Tibial artery (tissue), 4 donors: ENCODE results near the gene MYO1G.
A peak's percentile ranks its signal among the peaks of the same experiment; 100 is the strongest.

Experiments used
- DNase-seq, 2 donors: peaks; one replicate each; pipeline ENCODE4 v3.0.0-alpha.2; 2019
- H3K27ac ChIP-seq, 2 donors: fragments of 200-600 bp; sonication (generic) in 1 of 2; 1 replicate in 1 of 2; 2 replicates in 1 of 2; pipeline ENCODE4 v1.5.1; 2018 to 2019; ENCODE audit warnings: mild to moderate bottlenecking in 1 of 2
- H3K27me3 ChIP-seq, 2 donors: fragments of 200-600 bp; sonication (generic) in 1 of 2; one replicate each; pipeline versions ENCODE4 v1.5.1 to v1.6.0; 2016 to 2019
- H3K36me3 ChIP-seq, 3 donors: fragments of 200-600 bp; sonication (generic) in 2 of 3; one replicate each; pipeline ENCODE4 v1.5.1; 2016 to 2019; ENCODE audit warnings: mild to moderate bottlenecking in 2 of 3
- H3K4me1 ChIP-seq, 4 donors: fragments of 200-600 bp; sonication (generic) in 2 of 4; 1 replicate in 3 of 4; 2 replicates in 1 of 4; pipeline ENCODE4 v1.5.1; 2016 to 2019
- H3K4me3 ChIP-seq, 2 donors: fragments of 200-600 bp; sonication (generic) in 1 of 2; 1 replicate in 1 of 2; 2 replicates in 1 of 2; pipeline ENCODE4 v1.5.1; 2018 to 2019; ENCODE audit warnings: mild to moderate bottlenecking in 2 of 2
- H3K9me3 ChIP-seq, 3 donors: fragments of 200-600 bp; sonication (generic) in 1 of 3; one replicate each; pipeline ENCODE4 v1.5.1; 2016 to 2019
- CTCF ChIP-seq, 2 experiments: fragments of 200-600 bp in 1 of 2; fragments of 450-650 bp in 1 of 2; IDR thresholded peaks; one replicate each; pipeline ENCODE4 v1.5.1; 2017 to 2019; ENCODE audit warnings: antibody characterized with exemption in 2 of 2, mild to moderate bottlenecking in 1 of 2, moderate library complexity in 1 of 2
- intact Hi-C: fragments of 100-400 bp; cut with DNase I; formaldehyde crosslinking; loops from one replicate; pipeline ENCODE4 v1.15.0; 2023; ENCODE audit warnings: low total_unique reads

The MYO1G gene

GRCh38 chr7:44969049-44969700, 9.6 kb downstream of the MYO1G start:
- Histone ChIP-seq H3K4me1 (no peaks in the 10 kb centered on the region), H3K27me3 (peaks cover 0 to 15% of the 10 kb centered on the region in 2 donors), H3K9me3 (no peaks in the 10 kb centered on the region), H3K27ac (no peak overlapping the region), H3K4me3 (no peak overlapping the region), H3K36me3 (no peaks in the 10 kb centered on the region)
- intact Hi-C loops = loop anchor here (10.0 kb wide), 1 partner anchor 166 kb away; no protein-coding TSS in a partner anchor
- DNase-seq = peak in 1 of 2 donors; percentile 23
- TF ChIP-seq CTCF (IDR thresholded peaks at IDR 0.05) = no peak

DNA sequence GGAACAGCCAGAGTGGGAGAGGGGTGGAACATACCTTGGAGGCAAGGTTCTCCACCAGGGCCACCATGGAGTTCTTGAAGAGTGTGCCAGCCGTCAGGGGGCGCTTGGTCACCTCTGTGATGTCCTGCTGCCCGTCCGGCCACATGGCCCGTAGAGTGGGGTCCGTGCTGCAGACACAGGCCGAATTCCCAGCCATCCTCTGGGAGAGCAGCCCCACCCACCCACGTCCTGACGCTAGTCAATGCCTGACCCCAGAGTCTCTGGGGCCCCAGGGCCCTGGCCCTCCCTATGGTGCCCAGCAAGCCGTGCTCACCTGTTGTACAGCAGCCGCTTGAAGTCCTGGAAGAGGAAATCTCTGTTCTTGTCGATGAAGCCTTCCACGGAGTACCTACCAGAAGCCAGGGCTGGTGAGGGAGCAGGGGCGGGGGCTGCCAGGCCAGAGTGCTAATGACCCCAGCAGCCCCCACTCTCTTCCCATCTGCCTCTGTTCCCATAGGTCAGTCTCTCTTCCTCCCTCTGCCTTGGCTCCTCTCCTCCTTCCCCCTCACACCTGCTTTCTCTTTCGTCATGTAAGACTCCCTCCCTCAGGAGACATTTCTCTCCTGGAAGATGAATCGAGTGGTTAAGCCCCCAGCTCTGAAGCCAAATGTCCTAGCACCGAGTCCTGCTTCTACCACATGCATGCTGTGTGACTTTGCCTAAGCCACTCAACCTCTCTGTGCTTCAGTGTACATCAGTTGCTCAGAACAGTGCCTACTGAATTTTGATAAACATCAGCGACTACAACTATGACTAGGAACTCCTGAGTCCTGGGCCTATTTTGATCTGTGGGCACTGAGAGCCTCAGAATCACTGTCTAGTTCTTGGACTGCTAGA, 11.0 kb downstream of the MYO1G start:
- no peak overlapping the region for H3K27ac ChIP-seq
- no peaks in the 10 kb centered on the region for H3K36me3 ChIP-seq
- H3K4me3 ChIP-seq = no peak overlapping the region
- intact Hi-C loops = loop anchor here (10.0 kb wide), 1 partner anchor 167 kb away; no protein-coding TSS in a partner anchor
- DNase-seq = peak in 1 of 2 donors; percentile 62
- peak; percentile 10 to 14 for TF ChIP-seq CTCF (IDR thresholded peaks at IDR 0.05)
- H3K9me3 ChIP-seq = no peaks in the 10 kb centered on the region
- H3K27me3 ChIP-seq = peaks cover 0 to 25% of the 10 kb centered on the region in 2 donors
- H3K4me1 ChIP-seq = peaks cover 0 to 5% (median 4%) of the 10 kb centered on the region in 4 donors

GRCh38 chr7:44966731-44967538, 11.9 kb downstream of the MYO1G start:
- TF ChIP-seq CTCF (IDR thresholded peaks at IDR 0.05) = no peak
- H3K27ac ChIP-seq = no peak overlapping the region
- peaks cover 0 to 33% of the 10 kb centered on the region in 2 donors for H3K27me3 ChIP-seq
- intact Hi-C loops = loop anchor here (10.0 kb wide), 1 partner anchor 168 kb away; no protein-coding TSS in a partner anchor
- H3K4me1 ChIP-seq = peaks cover 0 to 14% (median 12%) of the 10 kb centered on the region in 4 donors
- no peaks in the 10 kb centered on the region for H3K9me3 ChIP-seq
- DNase-seq = peak in 1 of 2 donors; percentile 49
- no peaks in the 10 kb centered on the region for H3K36me3 ChIP-seq
- no peak overlapping the region for H3K4me3 ChIP-seq

DNA sequence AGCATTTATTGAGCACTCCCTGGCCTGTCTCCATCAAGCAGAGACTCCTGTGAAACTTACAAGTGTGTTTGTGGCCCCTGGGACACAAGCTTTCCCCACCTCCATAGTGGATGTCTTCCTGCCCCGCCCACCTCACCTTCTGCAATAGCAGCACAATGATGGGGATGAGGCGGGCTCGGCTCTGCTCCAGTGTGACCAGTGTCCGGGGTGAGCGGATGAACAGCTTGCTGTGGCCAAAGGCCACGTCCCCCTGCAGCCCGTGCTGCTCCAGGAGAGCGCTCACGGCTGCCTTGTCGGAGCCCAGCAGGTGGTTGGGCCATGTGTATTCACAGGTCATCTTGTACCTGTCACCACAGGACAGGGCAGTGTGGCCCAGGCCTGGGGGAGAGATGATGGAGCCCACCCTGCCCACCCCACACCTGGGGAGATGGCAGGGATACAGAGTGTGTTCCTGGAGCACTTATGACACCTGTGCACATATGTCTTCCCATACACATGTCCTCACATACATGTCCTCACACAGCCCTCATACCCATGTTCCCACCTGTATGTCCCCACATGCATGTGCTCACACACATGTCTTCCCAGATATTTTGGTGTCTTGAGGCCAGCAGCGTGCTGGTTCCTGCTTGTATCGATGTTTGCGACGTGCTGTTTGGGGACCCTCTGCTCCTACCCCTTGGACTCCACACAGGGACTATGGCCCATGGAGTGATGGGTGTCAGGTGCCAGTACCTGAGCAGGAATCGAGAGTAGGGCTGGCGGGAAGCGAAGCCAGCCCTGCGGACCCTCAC, 12.7 kb downstream of the MYO1G start:
- peak in 1 of 2 donors; percentile 38 for DNase-seq
- Histone ChIP-seq H3K4me1 (peaks cover 0 to 14% (median 12%) of the 10 kb centered on the region in 4 donors), H3K36me3 (no peaks in the 10 kb centered on the region), H3K27ac (no peak overlapping the region), H3K9me3 (no peaks in the 10 kb centered on the region), H3K4me3 (no peak overlapping the region), H3K27me3 (peaks cover 0 to 35% of the 10 kb centered on the region in 2 donors)
- no peak for TF ChIP-seq CTCF (IDR thresholded peaks at IDR 0.05)
- intact Hi-C loops = loop anchor here (10.0 kb wide), 1 partner anchor 169 kb away; no protein-coding TSS in a partner anchor
